B cell (primary cell): ENCODE data around the gene TRPM2. TPM values are rescaled to one million over a fixed set of nuclear protein-coding genes. Genes with fewer than 3 reads are reported as not detected.

Source experiments
- ATAC-seq: fragments of 200-7000 bp; cut with Tn5 transposase; one replicate; pipeline ENCODE4 v1.10.0; 2021; ENCODE audit warnings: low read depth, mild to moderate bottlenecking, moderate number of reproducible peaks, moderate library complexity
- CTCF ChIA-PET: fragments of 350-600 bp; sonication (Branson Sonifier 250); formaldehyde crosslinking; loops from one replicate; lab custom pipeline; 2021; ENCODE audit warnings: antibody characterized with exemption, inconsistent platforms; lab: Charles Lee
- POLR2A ChIA-PET: fragments of 350-600 bp; sonication (Branson Sonifier 250); formaldehyde crosslinking; loops from one replicate; lab custom pipeline; 2021; ENCODE audit warnings: antibody characterized with exemption; lab: Charles Lee
- DNase-seq: peaks from one replicate; pipeline ENCODE4 v3.0.0; 2013
- H2AFZ ChIP-seq: 2 replicates; pipeline ENCODE4 v1.6.1; 2012; ENCODE audit warnings: mild to moderate bottlenecking, low read depth, low read length; ENCODE audit not compliant: insufficient read depth, poor library complexity, severe bottlenecking
- H3K27ac ChIP-seq, 2 donors: 1 replicate in 1 of 2; 2 replicates in 1 of 2; pipeline ENCODE4 v1.5.1; 2012 to 2013; ENCODE audit warnings: low read length in 2 of 2, mild to moderate bottlenecking in 2 of 2, moderate library complexity in 1 of 2
- H3K27me3 ChIP-seq, 4 experiments: fragments of 200-600 bp in 1 of 4; sonication (generic) in 1 of 4; replicated peaks in 1 of 4; 1 replicate in 2 of 4; 2 replicates in 2 of 4; pipeline versions ENCODE4 v1.6.1 to v1.7.0; 2013 to 2016; ENCODE audit warnings: low read length in 3 of 4, mild to moderate bottlenecking in 2 of 4, mixed read lengths in 1 of 4, moderate library complexity in 1 of 4; ENCODE audit not compliant: insufficient read depth in 4 of 4, control insufficient read depth in 3 of 4; ENCODE audit errors: control extremely low read depth in 1 of 4
- H3K36me3 ChIP-seq, 2 experiments: replicated peaks in 1 of 2; 1 replicate in 1 of 2; 2 replicates in 1 of 2; pipeline versions ENCODE4 v1.6.1 to v1.7.1; 2013; ENCODE audit warnings: low read length in 1 of 2; ENCODE audit not compliant: insufficient read depth in 2 of 2, control insufficient read depth in 1 of 2; ENCODE audit errors: control extremely low read depth in 1 of 2, extremely low read depth in 1 of 2
- H3K4me1 ChIP-seq, 2 donors: fragments of 200-600 bp in 1 of 2; sonication (generic) in 1 of 2; 1 replicate in 1 of 2; 2 replicates in 1 of 2; pipeline versions ENCODE4 v1.5.1 to v1.6.1; 2013 to 2017; ENCODE audit warnings: low read length in 2 of 2; ENCODE audit not compliant: control insufficient read depth in 2 of 2, insufficient read depth in 2 of 2
- H3K4me2 ChIP-seq: replicated peaks from 2 replicates; pipeline ENCODE3; 2012; ENCODE audit warnings: mild to moderate bottlenecking, low read depth, low read length; ENCODE audit not compliant: poor library complexity, severe bottlenecking
- H3K4me3 ChIP-seq, 5 experiments: fragments of 200-600 bp in 1 of 5; sonication (generic) in 1 of 5; 1 replicate in 3 of 5; 2 replicates in 2 of 5; pipeline versions ENCODE4 v1.5.1 to v1.7.0; 2011 to 2016; ENCODE audit warnings: low read length in 4 of 5, mild to moderate bottlenecking in 4 of 5, low read depth in 2 of 5, control low read depth in 1 of 5, moderate library complexity in 1 of 5; ENCODE audit not compliant: insufficient read depth in 1 of 5; ENCODE audit errors: control extremely low read depth in 1 of 5, extremely low read depth in 1 of 5
- H3K79me2 ChIP-seq: fragments of 200-600 bp; sonication (generic); one replicate; pipeline ENCODE4 v1.6.0; 2016; ENCODE audit warnings: low read length; ENCODE audit not compliant: control insufficient read depth, insufficient read depth
- H3K9ac ChIP-seq: fragments of 200-600 bp; sonication (generic); 2 replicates; pipeline ENCODE4 v1.6.1; 2017; ENCODE audit warnings: mild to moderate bottlenecking, low read length, moderate library complexity
- H3K9me3 ChIP-seq, 3 donors: one replicate each; pipeline versions ENCODE4 v1.6.1 to v1.7.1; 2013; ENCODE audit warnings: low read length in 2 of 3; ENCODE audit not compliant: control insufficient read depth in 2 of 3, insufficient read depth in 1 of 3; ENCODE audit errors: control extremely low read depth in 1 of 3
- H4K20me1 ChIP-seq: 2 replicates; pipeline ENCODE4 v1.6.0; 2012; ENCODE audit warnings: mild to moderate bottlenecking, low read length; ENCODE audit not compliant: insufficient read depth, control insufficient read depth, poor library complexity, severe bottlenecking
- H3K27ac Mint-ChIP-seq: one replicate; pipeline ENCODE4 v1.8.0; 2021; ENCODE audit warnings: mixed read lengths
- H3K27me3 Mint-ChIP-seq: one replicate; pipeline ENCODE4 v1.8.0; 2021; ENCODE audit warnings: mixed read lengths
- H3K4me1 Mint-ChIP-seq: one replicate; pipeline ENCODE4 v1.8.0; 2021; ENCODE audit warnings: mixed read lengths
- H3K4me3 Mint-ChIP-seq: one replicate; pipeline ENCODE4 v1.8.0; 2021; ENCODE audit warnings: mixed read lengths
- H3K9me3 Mint-ChIP-seq: one replicate; pipeline ENCODE4 v1.8.0; 2022; ENCODE audit warnings: mixed read lengths; ENCODE audit not compliant: insufficient read depth
- CTCF ChIP-seq: fragments of 200-600 bp; IDR thresholded peaks from one replicate; pipeline ENCODE4 v1.8.0; 2022; ENCODE audit warnings: antibody characterized with exemption, mild to moderate bottlenecking
- EZH2 ChIP-seq: IDR thresholded peaks from 2 replicates; pipeline ENCODE4 v1.6.1; 2012; ENCODE audit warnings: borderline replicate concordance, low read depth, mild to moderate bottlenecking, moderate library complexity, low read length; ENCODE audit not compliant: insufficient read depth, poor library complexity, severe bottlenecking
- WGBS: methylation state at CpG from one replicate; pipeline ENCODE4 v1.1.5; 2013; ENCODE audit warnings: missing lambda C conversion rate; ENCODE audit not compliant: insufficient coverage; 5-methylcytosine and 5-hydroxymethylcytosine counted together
- intact Hi-C: fragments of 100-400 bp; cut with micrococcal nuclease; formaldehyde crosslinking; loops from one replicate; pipeline ENCODE4 v1.10.0; 2022
- polyA plus RNA-seq: library from polyadenylated mRNA; depleted of rRNA; stranded (reverse); fragments of >200 nt; gene quantifications from 2 replicates; pipeline ENCODE4 v1.2.3, GENCODE V29; 2012
- total RNA-seq, 2 donors: library from RNA; stranded (reverse); fragments of 120-200 nt in 1 of 2; gene quantifications; 1 replicate in 1 of 2; 2 replicates in 1 of 2; pipeline versions ENCODE4 v1.2.3 to v1.2.4, GENCODE V29; 2013 to 2022

The TRPM2 gene
- total and polyA plus RNA-seq, 2 donors (not counting 1 experiment from before 2014, with no cell fraction given), result 1.6 to 8.4 TPM

GRCh38 chr21:44397431-44398031 lies 44.1 kb downstream of the TRPM2 start:
- H3K9ac ChIP-seq, result no peak overlapping the region
- no peak overlapping the region for H2AFZ ChIP-seq
- no peaks in the 10 kb centered on the region for H3K9me3 ChIP-seq
- CTCF ChIA-PET, result no interaction called here
- DNase-seq, result no peak
- no peaks in the 10 kb centered on the region for H3K27me3 ChIP-seq
- H3K4me1 Mint-ChIP-seq, result peaks cover 2% of the 10 kb centered on the region
- H3K27ac Mint-ChIP-seq, result no peak overlapping the region
- no peaks in the 10 kb centered on the region for H3K27me3 Mint-ChIP-seq
- H3K4me3 ChIP-seq, result no peak overlapping the region
- TF ChIP-seq EZH2, result no peak
- TF ChIP-seq CTCF, result no peak
- intact Hi-C loops, result no loop called here
- no peaks in the 10 kb centered on the region for H3K4me1 ChIP-seq
- no peaks in the 10 kb centered on the region for H3K9me3 Mint-ChIP-seq
- H3K36me3 ChIP-seq, result peaks cover 0 to 4% of the 10 kb centered on the region in 2 experiments
- H4K20me1 ChIP-seq, result no peaks in the 10 kb centered on the region
- WGBS, result 94% methylated on average over 20 of the region's 22 CpGs
- no peak overlapping the region for H3K27ac ChIP-seq
- H3K4me3 Mint-ChIP-seq, result no peak overlapping the region
- ATAC-seq, result no peak
- no peak overlapping the region for H3K4me2 ChIP-seq
- POLR2A ChIA-PET, result no interaction called here
- H3K79me2 ChIP-seq, result no peaks in the 10 kb centered on the region

GRCh38 chr21:44398499-44398898 lies 45.1 kb downstream of the TRPM2 start:
- Histone ChIP-seq H3K79me2 (no peaks in the 10 kb centered on the region), H3K9me3 (no peaks in the 10 kb centered on the region), H3K4me1 (no peaks in the 10 kb centered on the region), H2AFZ (no peak overlapping the region), H3K27ac (no peak overlapping the region), H3K27me3 (no peaks in the 10 kb centered on the region), H3K9ac (no peak overlapping the region), H3K4me3 (no peak overlapping the region), H4K20me1 (no peaks in the 10 kb centered on the region), H3K4me2 (no peak overlapping the region), H3K36me3 (no peaks in the 10 kb centered on the region)
- Mint-ChIP-seq H3K27me3 (no peaks in the 10 kb centered on the region), H3K9me3 (no peaks in the 10 kb centered on the region), H3K4me1 (no peaks in the 10 kb centered on the region), H3K27ac (no peak overlapping the region), H3K4me3 (no peak overlapping the region)
- TF ChIP-seq CTCF, result no peak
- TF ChIP-seq EZH2, result no peak
- ChIA-PET CTCF (no interaction called here), POLR2A (no interaction called here)
- 95% methylated on average over 8 of the region's 9 CpGs for WGBS
- intact Hi-C loops, result no loop called here
- DNase-seq (no peak), ATAC-seq (no peak)
